Osteoblast (primary cell): ENCODE measurements around the gene EEF2K. TPM values are rescaled to one million over a fixed set of nuclear protein-coding genes. Genes with fewer than 3 reads are reported as not detected.

Experiments used
- DNase-seq: peaks from one replicate; pipeline ENCODE4 v3.0.0; 2011; ENCODE audit warnings: low spot score, mixed read lengths; ENCODE audit not compliant: insufficient read length; ENCODE audit errors: missing footprints
- H2AFZ ChIP-seq: 2 replicates; pipeline ENCODE4 v1.6.0; 2011; ENCODE audit warnings: mild to moderate bottlenecking, low read length
- H3K27ac ChIP-seq: 2 replicates; pipeline ENCODE4 v1.5.1; 2011; ENCODE audit warnings: mild to moderate bottlenecking, low read depth, low read length, moderate library complexity
- H3K27me3 ChIP-seq: 2 replicates; pipeline ENCODE4 v1.6.0; 2012; ENCODE audit warnings: mild to moderate bottlenecking, control low read depth, inconsistent platforms, low read length, moderate library complexity; ENCODE audit not compliant: insufficient read depth
- H3K36me3 ChIP-seq: 2 replicates; pipeline ENCODE4 v1.5.1; 2011; ENCODE audit warnings: mild to moderate bottlenecking, low read length, control low read depth, moderate library complexity; ENCODE audit not compliant: insufficient read depth
- H3K4me1 ChIP-seq: 2 replicates; pipeline ENCODE4 v1.5.1; 2011; ENCODE audit warnings: mild to moderate bottlenecking, low read length, control low read depth, moderate library complexity; ENCODE audit not compliant: insufficient read depth
- H3K4me2 ChIP-seq: 2 replicates; pipeline ENCODE4 v1.6.0; 2011; ENCODE audit warnings: mild to moderate bottlenecking, low read length; ENCODE audit not compliant: insufficient read depth
- H3K4me3 ChIP-seq: fragments of 200-600 bp; sonication (generic); 3 replicates; pipeline ENCODE4 v1.5.1; 2012; ENCODE audit warnings: mild to moderate bottlenecking, low read length, inconsistent platforms; ENCODE audit not compliant: insufficient read depth
- H3K79me2 ChIP-seq: 2 replicates; pipeline ENCODE4 v1.6.0; 2012; ENCODE audit warnings: mild to moderate bottlenecking, low read length, control low read depth, inconsistent platforms; ENCODE audit not compliant: insufficient read depth
- H3K9me3 ChIP-seq: 2 replicates; pipeline ENCODE4 v1.5.1; 2011; ENCODE audit warnings: low read depth, low read length, control low read depth
- H4K20me1 ChIP-seq: 2 replicates; pipeline ENCODE4 v1.6.0; 2012; ENCODE audit warnings: mild to moderate bottlenecking, low read length, control low read depth; ENCODE audit not compliant: insufficient read depth
- total RNA-seq: library from RNA; depleted of rRNA; stranded (reverse); fragments of >200 nt; gene quantifications from 2 replicates; pipeline ENCODE4 v1.2.3, GENCODE V29; 2012
- TF ChIP-seq, protein P1 (sequence below): IDR thresholded peaks from 2 replicates; pipeline ENCODE4 v1.5.1; 2011; ENCODE audit warnings: mild to moderate bottlenecking, low read depth, low read length, moderate library complexity; ENCODE audit errors: extremely low read depth

Gene EEF2K
- total RNA-seq, 1 donor, result 41.6 TPM

DNA sequence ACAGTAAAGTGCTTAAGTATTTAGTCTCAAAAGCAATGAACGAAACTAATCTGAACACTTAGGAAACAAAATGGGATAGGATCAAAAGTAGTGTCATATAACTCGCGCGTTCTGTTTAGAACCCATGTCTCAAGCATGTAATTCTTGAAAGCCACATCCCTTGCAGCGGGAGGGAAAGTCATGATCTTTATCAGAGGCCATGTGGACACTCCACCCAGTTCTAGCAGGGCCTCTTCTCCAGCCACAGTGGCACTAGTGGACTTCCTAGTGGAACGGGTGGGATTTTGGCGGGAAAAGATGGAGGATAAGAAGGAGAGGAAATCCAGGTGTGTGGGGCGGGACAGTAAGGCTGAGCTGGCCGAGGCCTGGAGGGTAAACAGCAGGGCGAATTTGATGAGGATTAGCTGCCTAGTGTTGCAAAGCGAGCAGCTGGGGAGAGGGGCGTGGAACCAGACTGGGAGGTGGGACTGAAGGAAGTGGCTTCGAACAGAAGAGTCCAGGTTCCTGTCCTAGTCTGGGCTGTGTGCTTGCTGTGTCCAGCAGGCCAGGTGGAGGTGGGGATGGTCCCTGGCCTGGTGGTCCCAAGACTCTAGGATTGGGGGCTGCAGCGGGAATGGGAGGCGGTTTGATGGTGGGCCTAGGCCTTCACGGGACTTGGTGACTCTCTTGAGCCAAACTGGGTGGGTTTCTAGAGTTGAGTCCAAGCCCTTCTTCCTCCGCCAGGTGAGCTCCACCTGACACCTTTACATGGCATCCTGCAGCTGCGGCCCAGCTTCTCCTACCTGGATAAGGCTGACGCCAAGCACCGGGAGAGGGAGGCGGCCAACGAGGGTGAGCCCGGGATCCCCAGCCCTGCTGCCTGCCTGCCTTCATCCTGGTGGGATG is 107.1 kb downstream of the EEF2K start:
- TF ChIP-seq, protein P1, sequence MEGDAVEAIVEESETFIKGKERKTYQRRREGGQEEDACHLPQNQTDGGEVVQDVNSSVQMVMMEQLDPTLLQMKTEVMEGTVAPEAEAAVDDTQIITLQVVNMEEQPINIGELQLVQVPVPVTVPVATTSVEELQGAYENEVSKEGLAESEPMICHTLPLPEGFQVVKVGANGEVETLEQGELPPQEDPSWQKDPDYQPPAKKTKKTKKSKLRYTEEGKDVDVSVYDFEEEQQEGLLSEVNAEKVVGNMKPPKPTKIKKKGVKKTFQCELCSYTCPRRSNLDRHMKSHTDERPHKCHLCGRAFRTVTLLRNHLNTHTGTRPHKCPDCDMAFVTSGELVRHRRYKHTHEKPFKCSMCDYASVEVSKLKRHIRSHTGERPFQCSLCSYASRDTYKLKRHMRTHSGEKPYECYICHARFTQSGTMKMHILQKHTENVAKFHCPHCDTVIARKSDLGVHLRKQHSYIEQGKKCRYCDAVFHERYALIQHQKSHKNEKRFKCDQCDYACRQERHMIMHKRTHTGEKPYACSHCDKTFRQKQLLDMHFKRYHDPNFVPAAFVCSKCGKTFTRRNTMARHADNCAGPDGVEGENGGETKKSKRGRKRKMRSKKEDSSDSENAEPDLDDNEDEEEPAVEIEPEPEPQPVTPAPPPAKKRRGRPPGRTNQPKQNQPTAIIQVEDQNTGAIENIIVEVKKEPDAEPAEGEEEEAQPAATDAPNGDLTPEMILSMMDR, result no peak
- Histone ChIP-seq H3K36me3 (peaks cover 44% of the 10 kb centered on the region), H3K27me3 (no peaks in the 10 kb centered on the region)

GRCh38 chr16:22313876-22314470 is 107.9 kb downstream of the EEF2K start:
- H2AFZ ChIP-seq, result no peak overlapping the region
- H3K4me2 ChIP-seq, result no peak overlapping the region
- no peak overlapping the region for H3K4me3 ChIP-seq
- H3K79me2 ChIP-seq, result no peaks in the 10 kb centered on the region
- no peak for DNase-seq
- H3K27me3 ChIP-seq, result no peaks in the 10 kb centered on the region
- no peaks in the 10 kb centered on the region for H3K9me3 ChIP-seq
- H3K27ac ChIP-seq, result no peak overlapping the region
- peaks cover 44% of the 10 kb centered on the region for H3K36me3 ChIP-seq
- TF ChIP-seq, protein P1, result no peak
- no peaks in the 10 kb centered on the region for H4K20me1 ChIP-seq
- no peaks in the 10 kb centered on the region for H3K4me1 ChIP-seq

More for the DNA sequence above, 107.1 kb downstream of the EEF2K start:
- no peaks in the 10 kb centered on the region for H3K9me3 ChIP-seq
- no peak overlapping the region for H3K27ac ChIP-seq
- H4K20me1 ChIP-seq, result no peaks in the 10 kb centered on the region
- no peak overlapping the region for H2AFZ ChIP-seq
- no peaks in the 10 kb centered on the region for H3K79me2 ChIP-seq
- DNase-seq, result peak; percentile 70
- no peaks in the 10 kb centered on the region for H3K4me1 ChIP-seq
- H3K4me3 ChIP-seq, result no peak overlapping the region
- no peak overlapping the region for H3K4me2 ChIP-seq

- Histone ChIP-seq H3K4me2 (no peak overlapping the region), H2AFZ (no peak overlapping the region), H3K27me3 (no peaks in the 10 kb centered on the region), H3K36me3 (peaks cover 41% of the 10 kb centered on the region), H3K4me3 (no peak overlapping the region), H4K20me1 (no peaks in the 10 kb centered on the region), H3K4me1 (no peaks in the 10 kb centered on the region), H3K79me2 (no peaks in the 10 kb centered on the region), H3K9me3 (no peaks in the 10 kb centered on the region), H3K27ac (no peak overlapping the region)
- DNase-seq, result no peak
- TF ChIP-seq, protein P1, result no peak
Measured at GRCh38 chr16:22314661-22315626, 108.9 kb downstream of the EEF2K start.
